GM12873 (cell line): ENCODE measurements around the gene TLCD1.

ENCODE experiments used
- TF ChIP-seq, protein P1 (sequence below): IDR thresholded peaks from 2 replicates; pipeline ENCODE4 v1.5.1; 2012; ENCODE audit warnings: low read depth, mild to moderate bottlenecking, moderate library complexity, low read length, control low read depth; ENCODE audit not compliant: insufficient read depth; ENCODE audit errors: missing control alignments

Gene TLCD1

GRCh38 chr17:28706471-28707338 is 19.3 kb downstream of the TLCD1 start:
- TF ChIP-seq, protein P1, sequence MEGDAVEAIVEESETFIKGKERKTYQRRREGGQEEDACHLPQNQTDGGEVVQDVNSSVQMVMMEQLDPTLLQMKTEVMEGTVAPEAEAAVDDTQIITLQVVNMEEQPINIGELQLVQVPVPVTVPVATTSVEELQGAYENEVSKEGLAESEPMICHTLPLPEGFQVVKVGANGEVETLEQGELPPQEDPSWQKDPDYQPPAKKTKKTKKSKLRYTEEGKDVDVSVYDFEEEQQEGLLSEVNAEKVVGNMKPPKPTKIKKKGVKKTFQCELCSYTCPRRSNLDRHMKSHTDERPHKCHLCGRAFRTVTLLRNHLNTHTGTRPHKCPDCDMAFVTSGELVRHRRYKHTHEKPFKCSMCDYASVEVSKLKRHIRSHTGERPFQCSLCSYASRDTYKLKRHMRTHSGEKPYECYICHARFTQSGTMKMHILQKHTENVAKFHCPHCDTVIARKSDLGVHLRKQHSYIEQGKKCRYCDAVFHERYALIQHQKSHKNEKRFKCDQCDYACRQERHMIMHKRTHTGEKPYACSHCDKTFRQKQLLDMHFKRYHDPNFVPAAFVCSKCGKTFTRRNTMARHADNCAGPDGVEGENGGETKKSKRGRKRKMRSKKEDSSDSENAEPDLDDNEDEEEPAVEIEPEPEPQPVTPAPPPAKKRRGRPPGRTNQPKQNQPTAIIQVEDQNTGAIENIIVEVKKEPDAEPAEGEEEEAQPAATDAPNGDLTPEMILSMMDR, result no peak

DNA sequence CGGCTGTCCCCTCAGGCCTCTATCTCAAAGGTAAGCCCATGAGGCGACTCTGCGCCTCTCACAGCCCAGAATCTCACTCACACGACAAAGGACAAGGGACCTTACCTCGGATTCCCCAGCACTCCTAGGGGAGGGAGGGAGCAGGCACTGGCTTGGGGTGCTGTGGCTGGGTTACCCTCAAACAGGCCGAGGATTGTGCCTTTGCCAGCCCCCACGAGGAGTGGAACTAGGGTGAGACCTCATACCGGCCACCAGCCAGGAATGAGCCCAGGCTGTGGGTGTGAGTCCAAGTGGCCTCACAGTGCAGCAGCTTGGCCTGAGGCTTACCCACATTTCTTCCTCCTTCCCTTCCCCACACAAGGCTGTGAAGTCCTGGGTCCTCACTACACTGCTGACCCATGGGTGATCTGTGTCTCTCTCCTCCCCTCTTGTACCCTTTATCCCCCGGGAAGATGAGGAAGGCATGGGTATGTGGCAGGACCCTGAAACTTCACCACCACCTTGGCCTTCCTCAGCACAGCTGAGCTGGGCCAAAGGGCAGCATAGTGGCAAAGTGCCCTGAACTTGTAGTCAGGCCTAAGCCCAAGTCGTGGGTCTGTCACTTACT is 20.2 kb downstream of the TLCD1 start:
- TF ChIP-seq, protein P1, result no peak

GRCh38 chr17:28705074-28705659 is 20.9 kb downstream of the TLCD1 start:
- TF ChIP-seq, protein P1, result no peak

DNA sequence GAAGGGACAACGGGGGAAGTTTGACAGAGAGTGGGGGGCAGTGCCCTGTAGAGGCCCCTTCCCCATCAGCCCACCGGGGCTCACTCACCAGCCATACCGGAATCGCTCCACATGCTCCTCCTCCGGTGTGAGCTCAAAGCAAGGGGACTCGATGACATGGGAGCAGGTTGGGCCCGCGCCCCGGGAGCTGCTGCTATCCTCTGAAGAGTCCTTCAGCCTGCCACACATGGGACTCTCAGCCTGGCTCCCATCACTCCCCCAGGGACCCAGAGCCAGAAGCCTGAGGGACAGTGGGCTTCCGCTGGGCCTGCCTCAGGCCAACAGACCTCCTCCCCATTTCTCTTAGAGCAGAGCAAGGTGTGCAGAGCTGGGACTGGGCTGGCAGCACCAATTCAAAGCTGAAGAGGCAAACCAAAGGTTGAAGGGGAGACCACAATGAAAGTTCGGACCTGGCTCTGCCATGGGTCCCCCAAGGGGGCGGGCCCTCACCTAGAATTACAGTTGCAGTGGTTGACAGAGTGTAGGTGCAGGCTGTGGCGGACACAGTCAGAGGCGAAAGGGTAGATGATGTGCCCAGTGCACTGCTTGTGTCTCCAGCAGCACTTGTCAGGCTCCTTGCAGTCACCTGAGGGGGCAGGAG is 21.7 kb downstream of the TLCD1 start:
- TF ChIP-seq, protein P1, result no peak

GRCh38 chr17:28703552-28704218 is 22.3 kb downstream of the TLCD1 start:
- TF ChIP-seq, protein P1, result no peak

GRCh38 chr17:28702752-28703150 is 23.3 kb downstream of the TLCD1 start:
- TF ChIP-seq, protein P1, result no peak
